VCaP (cell line): Measurements from ENCODE around the gene EPC2.
A peak's percentile ranks its signal among the peaks of the same experiment; 100 is the strongest.

ENCODE experiments used
- H3K27ac ChIP-seq: fragments of 450-650 bp; 2 replicates; pipeline ENCODE4 v1.5.1; 2017
- TF ChIP-seq, protein P1 (sequence below): fragments of 450-650 bp; conservative IDR thresholded peaks from 2 replicates; pipeline ENCODE4 v1.5.1; 2017; ENCODE audit warnings: mild to moderate bottlenecking, moderate library complexity

The EPC2 gene

DNA sequence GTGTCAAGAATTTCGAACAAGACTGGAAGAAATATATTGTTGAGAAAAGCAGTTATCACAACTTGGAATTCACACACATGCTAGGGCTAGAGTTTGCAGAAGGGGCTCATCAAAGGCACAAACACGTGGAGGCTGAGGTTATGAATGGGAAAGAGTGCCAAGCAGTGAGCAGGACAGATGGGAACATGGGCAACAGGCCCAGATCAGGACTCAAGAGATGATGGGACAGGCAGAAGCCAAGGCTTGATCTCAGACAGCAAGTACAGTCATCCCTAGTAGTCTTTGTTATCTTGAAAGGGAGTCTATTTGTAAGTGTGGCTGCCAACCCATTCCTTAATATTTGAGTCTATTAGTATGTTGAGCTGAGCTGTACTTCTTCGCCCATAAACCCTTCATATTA lies 22.2 kb upstream of the EPC2 start:
- H3K27ac ChIP-seq: no peak overlapping the region
- TF ChIP-seq, protein P1, sequence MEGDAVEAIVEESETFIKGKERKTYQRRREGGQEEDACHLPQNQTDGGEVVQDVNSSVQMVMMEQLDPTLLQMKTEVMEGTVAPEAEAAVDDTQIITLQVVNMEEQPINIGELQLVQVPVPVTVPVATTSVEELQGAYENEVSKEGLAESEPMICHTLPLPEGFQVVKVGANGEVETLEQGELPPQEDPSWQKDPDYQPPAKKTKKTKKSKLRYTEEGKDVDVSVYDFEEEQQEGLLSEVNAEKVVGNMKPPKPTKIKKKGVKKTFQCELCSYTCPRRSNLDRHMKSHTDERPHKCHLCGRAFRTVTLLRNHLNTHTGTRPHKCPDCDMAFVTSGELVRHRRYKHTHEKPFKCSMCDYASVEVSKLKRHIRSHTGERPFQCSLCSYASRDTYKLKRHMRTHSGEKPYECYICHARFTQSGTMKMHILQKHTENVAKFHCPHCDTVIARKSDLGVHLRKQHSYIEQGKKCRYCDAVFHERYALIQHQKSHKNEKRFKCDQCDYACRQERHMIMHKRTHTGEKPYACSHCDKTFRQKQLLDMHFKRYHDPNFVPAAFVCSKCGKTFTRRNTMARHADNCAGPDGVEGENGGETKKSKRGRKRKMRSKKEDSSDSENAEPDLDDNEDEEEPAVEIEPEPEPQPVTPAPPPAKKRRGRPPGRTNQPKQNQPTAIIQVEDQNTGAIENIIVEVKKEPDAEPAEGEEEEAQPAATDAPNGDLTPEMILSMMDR: no peak

DNA sequence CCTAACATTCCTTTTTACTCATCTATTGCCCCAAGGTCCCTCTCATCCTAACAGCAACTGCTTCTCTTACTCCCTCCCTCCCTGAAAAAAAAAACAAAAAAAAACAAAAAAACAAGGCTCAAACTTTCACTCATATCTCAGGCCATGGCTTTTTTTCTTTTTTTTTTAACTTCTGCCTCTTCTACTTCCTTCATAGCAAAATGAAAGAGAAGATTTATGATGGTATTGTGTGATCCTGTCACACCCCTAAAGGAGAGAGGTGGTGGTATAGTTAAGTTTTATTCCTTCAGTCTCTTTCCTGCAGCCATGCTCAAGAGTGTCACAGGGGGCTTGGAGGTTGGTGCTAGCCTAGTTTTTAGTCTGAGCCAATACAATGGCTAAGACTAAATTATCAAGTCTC lies 21.5 kb upstream of the EPC2 start:
- no peak overlapping the region for H3K27ac ChIP-seq
- TF ChIP-seq, protein P1: no peak

DNA sequence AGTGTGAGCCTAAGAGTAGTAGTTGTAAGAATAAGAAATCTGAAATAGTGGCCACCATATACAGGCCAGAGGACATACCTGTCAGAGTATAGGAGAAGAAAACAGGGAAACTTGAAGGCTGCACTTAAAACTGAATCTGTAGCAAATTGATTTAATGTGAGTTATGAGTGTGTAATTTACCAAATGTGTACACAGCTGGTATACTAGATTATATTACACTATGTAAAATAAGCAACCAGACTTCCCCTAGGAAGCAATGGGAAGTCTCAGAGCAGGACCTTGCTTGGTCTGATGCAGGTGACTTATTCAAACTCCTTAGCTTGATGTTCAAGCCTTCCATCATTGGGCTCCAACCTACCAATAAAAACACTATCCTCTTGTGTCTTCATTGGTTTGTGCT lies 17.3 kb upstream of the EPC2 start:
- TF ChIP-seq, protein P1: no peak
- no peak overlapping the region for H3K27ac ChIP-seq

DNA sequence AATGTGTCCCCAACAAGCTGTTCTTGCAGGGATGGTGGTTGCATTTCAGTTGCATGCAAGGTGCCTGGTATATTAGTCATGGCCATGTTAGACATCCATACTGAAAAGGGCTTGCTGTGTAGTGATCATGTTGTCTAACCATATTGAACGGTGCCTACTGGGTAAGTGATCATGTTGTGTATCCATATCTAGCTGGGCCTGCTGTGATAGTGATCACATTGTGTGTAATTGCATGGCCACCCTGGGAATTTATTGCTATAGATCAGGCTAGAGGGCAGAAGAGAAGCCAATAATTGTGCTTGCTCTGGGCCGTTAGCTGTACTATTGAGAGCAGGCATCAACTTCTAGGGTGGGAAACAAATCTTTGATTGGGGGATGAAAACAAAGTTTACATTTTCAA lies 9.8 kb upstream of the EPC2 start:
- no peak overlapping the region for H3K27ac ChIP-seq
- TF ChIP-seq, protein P1: no peak

DNA sequence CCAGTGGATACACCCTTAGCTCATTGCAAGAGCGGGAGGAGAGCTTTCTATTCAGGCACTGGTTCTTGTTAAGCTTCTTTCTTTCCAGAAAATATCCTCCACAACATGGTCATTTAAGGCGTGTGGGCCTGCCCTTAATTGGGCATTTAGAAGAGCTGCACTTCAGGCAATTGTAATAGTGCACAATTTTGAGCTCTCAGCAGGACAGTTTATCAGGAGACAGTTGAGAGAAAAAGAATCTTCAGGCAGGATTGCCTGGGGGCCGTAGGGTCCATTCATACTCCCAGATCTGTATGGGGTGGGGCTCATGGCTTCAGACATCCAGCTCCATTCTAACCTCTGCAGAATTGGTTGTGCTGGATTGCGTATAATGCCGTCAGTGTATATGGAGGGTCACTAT lies 6.0 kb upstream of the EPC2 start:
- no peak overlapping the region for H3K27ac ChIP-seq
- TF ChIP-seq, protein P1: no peak

DNA sequence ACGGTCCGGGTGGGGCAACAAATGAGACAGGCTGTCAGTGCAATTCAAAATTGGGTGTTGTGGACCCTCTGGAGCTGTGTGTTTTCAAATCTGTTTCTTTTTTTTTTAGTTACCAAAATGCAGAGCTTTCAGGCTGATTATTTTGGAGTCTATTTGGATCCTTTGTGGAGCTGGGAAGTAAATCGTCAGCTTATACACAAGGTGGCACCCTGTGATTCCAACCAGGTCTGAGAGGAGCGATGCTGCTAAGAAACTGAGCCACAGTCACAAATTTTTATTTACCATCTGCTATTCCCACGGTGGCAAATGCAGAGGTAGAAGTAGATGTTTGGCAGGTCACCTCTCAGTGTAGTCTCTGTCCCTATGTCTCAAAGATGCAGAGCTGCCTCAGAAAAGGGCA lies 3.8 kb upstream of the EPC2 start:
- TF ChIP-seq, protein P1: peak; percentile 32; the same call in 1 of the 2 replicates
- H3K27ac ChIP-seq: no peak overlapping the region

DNA sequence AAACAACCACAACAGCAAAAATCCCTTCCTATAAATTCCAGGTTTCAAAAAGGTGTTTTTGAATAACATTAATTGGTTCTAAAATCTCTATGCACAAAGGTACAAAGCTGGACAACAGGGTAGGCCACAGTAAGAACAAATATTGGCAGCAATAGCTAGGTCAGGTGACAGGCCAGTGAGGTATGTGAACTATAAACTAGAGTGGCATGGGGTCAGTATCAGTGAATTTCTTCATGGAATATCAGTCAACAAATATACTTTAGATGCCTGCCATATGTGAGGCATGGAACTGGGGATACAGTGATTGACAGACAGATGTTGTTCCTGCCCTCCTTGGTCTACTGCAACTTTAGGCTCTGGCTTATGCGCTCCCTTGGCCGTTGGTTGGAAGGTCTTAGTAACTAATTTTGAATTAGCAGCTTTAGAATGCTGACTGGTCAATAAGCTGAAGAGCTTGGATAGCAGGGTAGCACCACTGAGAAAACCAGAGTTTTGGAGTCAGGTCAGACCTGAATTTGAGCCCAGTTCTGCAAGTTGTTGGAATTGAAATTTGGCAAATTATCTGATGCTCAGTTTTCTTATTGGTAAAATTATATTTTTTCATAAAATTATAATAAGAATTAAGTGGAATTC lies 2.3 kb upstream of the EPC2 start:
- TF ChIP-seq, protein P1: no peak
- no peak overlapping the region for H3K27ac ChIP-seq
